NCI-H82 treated with DMSO at 0.1 percent for 48 hours (cell line): ENCODE measurements around the gene MYO7B.

Experiments used
- DNase-seq: peaks from one replicate; lab custom pipeline; 2025; ENCODE audit not compliant: unreplicated experiment; lab: John Stamatoyannopoulos, UW

The MYO7B gene

DNA sequence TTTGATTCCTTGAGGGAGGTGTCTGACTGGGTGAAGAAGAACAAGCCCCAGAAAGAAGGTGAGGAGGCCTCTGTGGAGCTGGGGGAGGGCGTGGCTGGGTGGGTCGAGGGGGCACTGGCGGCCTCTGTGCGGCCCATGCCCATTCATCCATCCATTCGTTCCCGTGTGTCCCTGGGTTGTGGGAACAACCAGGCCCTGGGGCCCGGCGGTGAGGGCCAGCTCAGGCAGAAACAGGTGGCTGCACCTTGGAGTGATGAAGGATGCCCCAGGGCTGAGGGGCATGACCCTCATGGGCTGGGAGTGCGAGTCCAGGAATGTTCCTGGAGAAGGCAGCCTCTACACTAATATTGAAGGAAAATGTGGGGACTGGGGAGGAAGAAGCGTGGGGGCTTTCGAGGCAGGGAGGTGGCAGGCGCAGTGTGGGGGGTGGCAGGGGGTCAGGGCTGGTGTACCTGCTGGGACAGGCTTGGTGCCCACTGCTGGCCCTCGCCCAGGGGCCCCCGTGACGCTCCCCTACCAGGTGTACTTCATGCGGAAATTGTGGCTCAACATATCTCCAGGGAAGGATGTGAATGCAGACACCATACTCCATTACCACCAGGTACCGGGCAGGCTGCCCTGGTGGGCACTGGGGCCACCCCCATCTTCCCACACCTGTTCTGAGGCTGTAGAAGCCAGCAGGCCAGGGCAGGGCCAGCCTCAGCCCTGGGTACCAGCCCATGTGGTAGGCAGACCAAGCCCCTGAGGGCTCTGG is 99.3 kb downstream of the MYO7B start:
- no peak for DNase-seq

DNA sequence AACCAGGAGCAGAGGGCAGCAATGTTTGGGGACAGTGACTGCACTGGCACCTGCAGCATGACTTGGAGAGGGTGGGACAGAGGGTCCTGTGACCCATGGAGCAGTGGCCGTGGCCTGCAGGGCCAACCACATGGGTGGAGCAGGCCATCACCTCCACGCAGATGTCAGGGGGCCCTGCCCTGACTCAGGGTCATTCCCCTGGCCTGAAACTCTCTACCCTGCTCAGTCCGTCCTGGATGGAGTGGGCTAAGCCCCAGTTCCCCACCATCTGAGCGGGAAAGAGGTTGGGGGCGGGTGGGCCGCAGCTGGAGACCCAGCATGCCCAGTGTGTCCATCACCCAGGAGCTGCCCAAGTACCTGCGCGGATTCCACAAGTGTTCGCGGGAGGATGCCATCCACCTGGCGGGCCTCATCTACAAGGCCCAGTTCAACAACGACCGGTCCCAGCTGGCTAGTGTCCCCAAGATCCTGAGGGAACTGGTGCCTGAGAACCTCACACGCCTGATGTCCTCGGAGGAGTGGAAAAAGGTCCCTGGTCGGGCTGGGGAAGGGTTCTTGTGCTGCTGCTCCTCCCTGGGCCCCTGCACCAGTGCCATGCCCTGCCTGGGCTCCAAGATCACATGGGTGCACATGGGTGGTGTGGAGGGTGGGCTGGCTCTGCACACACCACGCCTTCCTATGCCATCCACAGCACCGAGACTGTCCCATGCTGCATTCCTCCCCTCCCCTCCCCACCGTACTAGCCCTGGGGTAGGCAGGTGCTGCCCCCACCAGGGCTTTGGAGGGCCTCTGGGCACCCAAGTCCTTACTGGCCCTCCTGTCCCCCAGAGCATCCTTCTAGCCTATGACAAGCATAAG is 100.1 kb downstream of the MYO7B start:
- no peak for DNase-seq

DNA sequence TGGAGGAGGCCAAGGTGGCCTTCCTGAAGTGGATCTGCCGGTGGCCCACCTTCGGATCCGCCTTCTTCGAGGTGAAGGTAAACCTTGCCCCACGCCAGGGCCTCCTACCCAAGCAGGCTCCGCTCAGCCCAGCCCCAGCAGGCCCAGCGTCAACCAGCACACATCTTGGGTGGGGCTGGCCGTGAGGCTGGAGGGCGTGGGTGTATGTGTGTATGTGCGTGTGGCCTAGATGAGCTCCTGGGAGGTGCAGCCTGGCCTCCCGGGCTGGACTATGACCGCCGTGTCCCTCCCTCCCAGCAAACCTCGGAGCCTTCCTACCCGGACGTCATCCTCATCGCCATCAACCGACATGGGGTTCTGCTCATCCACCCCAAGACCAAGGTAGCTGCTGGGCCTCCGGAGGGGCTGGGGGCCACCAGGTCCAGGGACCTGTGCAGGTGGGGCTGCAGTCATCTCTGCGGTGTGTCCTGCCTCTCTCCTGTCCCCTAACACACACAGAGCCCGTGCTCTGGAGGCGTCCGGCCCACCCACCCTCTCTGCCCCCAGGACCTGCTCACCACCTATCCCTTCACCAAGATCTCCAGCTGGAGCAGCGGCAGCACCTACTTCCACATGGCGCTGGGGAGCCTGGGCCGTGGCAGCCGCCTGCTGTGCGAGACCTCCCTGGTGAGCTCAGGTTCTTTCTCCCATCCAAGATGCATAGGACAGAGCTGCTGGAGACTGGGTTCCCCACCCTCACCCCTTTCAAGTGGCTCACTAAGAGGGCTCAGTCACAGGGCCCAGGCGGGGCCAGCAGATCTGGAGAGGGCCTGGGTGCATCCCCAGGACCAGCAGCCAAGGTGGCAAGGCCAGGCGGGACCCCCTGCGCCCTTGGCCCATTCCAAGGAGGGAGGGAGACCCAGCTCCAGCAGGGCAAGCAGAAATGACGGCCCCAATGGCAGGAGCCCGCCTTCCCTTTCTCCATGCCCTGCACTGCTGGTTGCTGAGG is 101.1 kb downstream of the MYO7B start:
- DNase-seq: no peak

DNA sequence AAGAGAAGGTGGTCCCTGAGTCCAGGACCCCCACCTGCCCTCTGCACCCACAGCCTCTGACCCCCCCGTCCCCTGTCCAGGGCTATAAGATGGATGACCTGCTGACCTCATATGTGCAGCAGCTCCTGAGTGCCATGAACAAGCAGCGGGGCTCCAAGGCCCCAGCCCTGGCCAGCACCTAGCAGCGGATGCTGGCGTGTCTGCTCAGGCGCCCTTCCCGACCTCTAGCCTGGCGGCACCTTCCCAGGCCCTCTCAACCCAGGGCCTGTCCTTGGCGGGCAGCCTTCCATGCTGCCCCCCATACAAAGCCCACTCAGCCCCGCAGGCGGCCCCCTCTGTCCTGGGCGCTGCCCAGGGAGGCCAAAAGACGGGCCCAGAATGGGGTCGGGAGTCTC is 101.8 kb downstream of the MYO7B start:
- DNase-seq: no peak

DNA sequence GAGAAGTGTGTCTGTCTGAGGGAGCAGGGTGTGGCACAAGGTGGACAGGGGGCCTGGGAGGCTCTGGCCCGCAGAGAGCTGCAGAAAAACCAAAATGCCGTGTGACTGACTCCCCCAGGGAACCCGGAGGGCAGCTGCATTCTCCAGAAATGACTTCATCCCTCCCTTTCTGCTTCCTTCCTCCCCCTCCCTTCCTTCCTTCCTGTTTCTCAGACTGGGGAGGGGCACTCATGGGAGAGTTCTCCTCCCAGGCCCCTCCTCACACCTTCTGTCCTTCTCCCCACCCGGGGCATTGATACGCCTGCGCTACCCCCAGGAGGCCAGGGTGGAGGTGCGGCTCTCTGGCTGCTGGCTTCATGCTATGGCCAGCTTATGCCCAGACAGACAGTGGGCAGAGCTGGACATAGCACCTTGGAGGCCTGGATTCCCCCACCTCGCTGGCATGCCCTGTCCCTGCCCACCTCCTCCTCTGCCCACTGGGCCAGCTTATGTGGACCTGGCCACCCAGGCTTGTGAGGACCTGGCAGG is 102.3 kb downstream of the MYO7B start:
- DNase-seq: no peak

DNA sequence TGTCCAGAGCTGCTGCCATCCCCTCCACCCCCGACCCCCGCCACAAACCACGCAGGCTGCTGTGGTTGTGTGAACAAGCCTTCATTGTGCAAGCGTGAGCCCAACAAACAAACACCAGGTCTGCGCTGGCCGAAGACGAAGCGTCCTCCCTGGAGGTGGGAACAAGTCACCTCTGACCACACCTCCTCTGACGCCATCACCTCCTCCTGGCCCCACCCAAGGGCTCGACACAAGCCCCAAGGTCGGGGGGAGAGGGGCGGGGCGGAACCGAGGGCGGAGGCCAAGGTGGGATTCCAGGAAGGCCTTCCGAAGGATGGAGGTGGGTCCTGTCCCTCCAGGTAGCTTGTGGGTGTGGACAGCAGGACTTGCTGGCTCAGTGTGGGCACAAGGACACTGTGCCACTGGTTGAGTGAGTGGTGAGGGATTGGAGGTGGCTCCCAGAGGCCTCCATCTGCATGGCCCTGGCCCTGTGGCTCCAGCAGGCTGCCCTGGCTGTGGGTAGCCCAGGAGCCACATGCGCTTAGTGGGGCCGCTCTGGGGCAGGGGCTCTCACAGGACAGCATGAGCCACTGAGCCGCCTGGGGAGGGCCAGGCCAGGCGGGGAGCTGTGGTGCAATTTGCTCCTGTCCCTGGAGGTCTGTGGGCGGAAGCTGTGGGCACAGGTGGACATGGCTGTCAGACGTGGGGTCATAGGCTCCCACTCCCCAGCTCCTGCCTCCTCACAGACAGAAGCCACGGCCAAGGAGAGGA is 103.1 kb downstream of the MYO7B start:
- no peak for DNase-seq

DNA sequence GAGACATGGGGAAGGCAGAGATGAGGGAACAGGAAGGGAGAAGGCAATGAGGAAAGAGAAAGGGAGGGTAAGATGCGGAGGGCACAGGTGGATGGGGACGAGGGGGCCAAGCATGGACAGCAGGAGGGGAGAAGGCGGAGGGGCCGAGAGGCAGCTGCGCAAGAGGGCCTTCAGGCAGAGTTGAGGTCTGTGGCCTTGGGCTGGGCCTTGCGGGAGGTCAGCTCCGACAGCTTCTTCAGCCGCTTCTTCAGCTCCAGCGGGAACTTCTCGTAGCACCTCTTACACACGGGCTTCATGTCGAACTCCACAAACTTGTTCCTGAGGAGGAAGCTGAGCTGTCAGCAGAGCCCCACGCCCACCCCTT is 103.6 kb downstream of the MYO7B start:
- DNase-seq: no peak

DNA sequence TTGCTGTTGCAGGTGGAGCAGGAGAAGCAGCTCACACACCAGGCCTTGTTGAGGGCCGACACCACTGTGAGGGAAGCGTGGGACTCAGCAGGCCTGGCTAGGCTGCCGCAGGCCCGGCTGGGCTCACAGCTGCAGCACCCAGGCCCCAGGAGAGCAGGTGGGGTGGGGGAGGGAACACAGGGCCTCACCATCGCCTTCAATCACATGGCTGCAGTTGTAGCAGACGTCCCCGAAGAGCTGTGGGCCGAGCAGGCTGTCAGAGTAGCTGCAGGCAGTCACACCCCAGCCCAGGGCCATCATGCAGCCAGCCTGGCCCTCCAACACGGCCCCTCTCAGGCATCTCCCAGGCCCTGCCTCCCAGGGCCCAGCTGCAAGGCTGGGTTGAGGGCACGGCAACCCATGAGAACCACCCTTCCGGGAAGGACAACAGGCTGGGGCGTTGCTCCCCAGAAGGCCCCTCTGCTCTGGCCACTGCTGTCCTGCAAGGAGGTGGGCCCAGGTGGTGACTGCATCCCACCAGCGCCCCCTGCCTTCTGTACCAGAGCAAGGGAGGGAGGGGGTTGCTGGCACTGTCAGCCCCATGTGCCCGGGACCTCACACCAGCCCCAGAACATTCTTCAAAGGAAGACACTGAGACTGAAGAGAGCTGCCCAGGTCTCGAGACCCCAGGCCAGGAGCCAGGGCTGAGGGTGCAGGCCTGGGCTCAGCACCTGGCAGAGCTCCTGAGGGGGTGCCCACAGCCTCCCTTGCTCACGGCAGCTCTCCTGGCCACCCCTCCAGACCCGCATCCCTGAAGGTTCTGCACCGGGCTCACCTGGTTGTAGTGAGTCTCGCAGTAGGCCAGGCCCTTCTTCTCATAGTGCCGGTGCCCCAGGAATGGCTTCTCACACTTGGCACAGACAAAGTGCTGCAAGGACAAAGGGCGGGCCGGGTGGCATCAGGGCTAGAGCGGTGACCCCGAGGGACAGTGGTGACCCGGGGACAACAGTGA is 104.9 kb downstream of the MYO7B start:
- peak; percentile 28 for DNase-seq

DNA sequence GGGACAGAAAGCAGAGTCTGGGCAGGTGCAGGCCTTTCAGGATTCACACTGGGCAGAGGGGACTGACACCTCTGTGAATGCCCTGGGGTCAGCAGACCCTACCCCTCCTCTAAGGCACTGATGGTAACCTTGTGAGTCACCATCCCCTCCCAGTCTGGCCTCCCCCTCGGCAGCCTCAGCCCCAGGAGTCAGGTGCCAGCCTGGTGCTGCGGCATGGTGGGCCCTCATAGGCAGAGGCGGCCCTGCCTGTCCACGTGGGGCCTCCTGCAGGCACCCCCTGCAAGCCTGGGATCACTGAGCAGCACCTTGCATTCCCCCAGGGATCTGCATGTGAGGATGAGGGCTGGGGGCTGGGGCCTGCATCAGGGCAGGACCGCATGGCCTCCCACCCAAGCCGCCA is 105.7 kb downstream of the MYO7B start:
- no peak for DNase-seq

DNA sequence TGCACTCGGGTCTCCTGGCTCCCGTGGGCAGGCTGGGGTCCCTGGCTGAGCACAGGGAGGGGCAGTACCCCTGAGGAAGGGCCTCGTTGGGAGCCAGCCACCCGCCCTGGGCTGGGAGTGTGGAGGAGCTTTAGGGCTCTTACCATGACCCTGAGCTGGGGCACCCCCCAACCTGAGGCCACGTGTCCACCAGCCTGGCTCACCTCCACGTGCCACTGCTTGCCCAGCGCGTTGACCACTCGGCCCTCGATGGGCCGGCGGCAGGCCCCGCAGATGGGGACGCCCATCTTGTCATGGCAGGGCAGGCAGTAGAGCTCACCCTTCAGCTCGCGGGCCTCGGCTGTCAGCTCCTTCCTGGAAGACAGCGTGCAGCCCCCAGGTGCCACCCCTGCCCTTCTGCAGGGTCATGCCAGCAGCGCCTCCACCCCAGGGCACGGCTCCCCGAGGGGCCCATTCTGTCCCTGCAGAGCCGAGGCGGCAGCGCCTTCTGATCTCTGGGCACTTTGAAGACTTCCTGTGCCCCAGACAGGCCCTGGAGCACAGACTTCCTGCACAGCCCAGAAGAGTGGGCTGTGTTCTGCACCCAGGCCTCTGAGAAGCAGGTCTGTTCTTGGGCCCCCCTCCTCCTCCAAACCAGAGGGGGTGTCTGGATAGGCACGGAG is 106.5 kb downstream of the MYO7B start:
- DNase-seq: no peak

DNA sequence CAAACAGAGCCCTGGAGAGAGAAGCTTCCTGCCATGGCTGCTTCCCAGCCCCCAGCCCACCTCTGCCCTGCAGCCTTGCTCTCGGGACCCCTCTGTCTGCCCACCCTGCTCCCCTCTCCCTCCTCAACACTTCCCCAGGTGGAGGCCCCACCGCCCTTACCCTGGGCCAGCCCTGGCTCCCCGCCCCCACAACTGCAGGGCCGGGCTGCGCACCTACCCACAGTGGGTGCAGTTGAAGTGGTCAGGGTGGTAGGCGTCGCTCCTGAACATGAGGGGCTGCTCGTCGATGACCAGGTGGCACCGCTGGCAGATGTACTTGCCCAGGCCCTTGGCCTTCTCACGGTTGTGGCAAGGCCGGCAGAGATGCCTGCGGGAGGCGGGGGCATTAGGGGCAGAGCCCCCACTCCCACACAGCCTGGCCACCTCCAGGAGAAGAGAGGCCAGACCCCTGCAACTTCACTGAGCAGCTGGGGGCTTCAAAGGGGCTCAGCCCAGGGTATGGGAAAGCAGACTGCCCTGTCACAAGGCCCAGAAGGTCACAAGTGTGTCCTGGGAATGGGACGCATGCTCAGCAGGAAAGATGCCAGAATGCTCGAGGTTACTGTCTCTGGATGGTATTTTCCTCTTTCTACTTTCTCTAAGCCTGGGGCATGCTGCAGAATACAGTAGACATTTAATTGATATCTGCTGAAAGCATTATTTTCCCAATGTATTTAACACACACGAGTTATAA is 107.4 kb downstream of the MYO7B start:
- DNase-seq: no peak

DNA sequence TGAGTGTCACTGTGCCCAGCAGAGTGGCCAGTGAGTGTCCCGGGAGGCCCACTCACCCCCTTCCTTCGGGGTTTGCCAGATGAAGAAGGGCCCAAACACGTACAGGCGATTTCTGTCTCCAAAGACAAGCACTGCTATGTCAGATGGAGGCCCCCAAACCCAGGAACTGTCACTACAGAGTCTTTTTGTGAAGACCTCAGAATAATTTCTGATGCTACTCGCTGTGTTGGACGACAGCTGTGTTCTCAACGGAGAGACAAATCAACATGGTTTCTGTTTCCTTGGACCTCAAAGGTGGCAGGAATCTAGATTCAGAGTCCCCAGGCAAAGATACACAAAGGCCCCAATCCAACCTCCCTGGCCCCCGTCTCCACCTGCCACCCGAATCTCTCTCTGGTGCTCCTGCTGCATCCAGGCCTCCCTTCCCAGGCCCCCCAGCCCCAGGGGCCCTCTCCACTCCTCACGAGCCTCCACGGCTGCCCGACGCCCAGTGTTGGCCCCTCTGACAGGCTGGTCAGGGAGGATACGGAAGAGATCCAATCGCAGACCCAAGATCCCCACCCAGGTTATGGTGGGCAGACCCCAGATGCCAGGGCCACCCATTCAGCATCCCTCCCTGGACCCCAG is 108.1 kb downstream of the MYO7B start:
- no peak for DNase-seq

DNA sequence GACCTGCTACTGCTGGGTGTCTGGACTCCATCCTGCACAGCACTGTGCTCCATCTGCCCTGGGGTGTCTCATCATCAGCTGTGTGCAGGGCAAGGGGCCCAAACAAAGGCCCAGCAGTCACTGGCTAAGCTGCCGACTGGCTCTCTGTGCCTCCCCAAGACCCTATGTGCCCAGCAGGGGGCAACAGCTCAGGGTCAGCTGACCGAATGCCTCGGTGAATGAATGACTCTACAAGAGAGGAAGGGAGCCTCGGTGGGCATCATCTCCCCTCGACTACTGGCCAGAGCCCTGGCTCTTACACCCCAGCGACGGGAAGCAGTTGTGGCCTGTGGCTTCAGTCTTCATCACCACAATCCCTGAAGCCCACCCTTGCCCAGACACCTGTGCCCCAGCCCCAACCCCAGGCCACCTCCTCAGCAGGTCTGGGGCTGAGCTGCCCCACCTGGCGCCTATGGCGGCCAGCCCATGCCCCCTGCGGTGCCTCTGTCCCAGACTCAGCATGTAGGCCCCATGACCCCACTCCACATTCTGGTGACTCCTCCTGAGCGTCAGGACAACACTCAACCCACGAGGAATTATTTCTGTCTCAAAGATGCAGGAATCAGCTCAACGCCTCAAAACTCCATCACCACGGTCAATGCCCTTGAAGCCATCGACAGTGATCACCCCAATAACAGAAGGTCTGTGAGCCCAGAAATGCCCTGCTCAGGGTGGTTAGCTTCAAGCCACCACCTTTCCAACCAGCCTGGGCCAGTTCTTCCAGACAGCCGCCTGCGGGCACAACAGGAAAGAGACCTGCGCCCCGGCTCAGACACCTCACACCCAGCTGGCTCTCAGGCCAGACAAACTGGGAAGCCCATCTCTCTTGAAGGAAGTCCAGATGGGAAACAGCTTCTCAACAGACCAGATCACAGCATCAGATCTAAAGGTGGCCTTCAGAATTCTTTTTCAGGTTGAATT is 108.9 kb downstream of the MYO7B start:
- DNase-seq: no peak

DNA sequence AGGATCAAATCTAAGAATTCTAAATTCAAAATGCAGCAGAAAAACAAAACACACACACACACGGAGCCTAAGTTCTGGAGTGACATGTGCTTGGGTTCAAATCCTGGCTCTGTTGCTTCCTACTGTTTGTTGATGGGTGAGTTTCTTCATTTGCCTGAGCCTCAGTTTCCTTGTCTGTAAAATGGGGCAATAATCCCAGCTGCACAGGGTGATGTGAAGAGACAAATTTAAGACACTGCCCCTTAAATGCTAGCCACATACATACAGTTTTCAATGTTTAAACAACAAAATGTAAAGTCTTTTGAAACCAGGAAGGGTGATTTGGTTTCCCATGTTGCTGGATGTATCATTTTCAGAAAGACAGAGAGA is 109.5 kb downstream of the MYO7B start:
- no peak for DNase-seq

DNA sequence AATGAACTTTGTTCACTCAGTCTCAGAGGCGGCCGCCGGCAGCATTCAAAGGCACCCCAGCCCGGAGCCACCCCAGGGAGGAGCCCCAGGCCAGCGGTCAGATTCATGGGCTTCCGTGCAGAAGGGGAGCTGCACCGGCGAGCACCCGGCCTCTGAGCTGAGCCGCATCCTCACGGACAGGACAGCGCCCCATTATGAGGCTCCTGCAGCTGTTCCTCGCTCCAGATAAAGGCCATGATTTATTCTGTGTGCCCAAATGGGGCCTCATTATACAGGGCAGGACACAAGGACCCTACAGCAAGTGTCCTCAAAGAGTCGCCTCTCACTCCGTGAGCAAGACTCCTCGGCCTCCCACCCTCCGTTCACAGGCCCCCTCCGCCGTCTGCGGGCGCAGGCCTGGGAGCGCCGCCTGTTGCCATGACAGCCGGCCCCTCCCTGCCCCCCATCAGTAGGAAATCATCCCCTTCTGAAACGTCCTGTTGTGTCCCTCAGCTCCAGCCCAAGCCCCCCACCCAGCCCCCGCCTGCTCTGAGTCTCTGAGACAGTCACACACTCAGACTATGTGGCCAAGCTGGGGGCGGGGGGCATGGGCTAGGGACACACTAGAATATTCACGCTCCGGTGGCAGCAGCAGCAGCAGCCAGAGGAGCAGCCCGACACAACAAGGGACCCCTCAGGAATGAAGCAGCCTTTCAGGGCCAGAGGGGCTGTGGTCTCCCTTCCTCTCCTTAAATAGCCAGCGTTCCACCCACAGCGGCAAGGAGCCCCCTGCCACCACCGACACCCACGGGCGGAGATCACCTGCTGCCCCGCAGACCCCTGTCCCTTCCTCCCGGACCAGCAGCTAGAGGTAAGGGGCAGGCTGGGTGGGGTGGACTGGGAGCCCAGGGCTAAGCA is 110.2 kb downstream of the MYO7B start, which contains the start of gene GPR17:
TSS of gene GPR17 (plus strand) at position 759 of the 897 bp plus-strand sequence. CDS start 4,583 bp downstream, outside the sequence.
- no peak for DNase-seq
